22Rv1 (cell line): ENCODE measurements around the gene CSF3.

Experiments
- CTCF ChIP-seq: fragments of 450-650 bp; IDR thresholded peaks from 2 replicates; pipeline ENCODE4 v1.5.1; 2017; ENCODE audit warnings: mild to moderate bottlenecking
- ZFX ChIP-seq: fragments of 450-650 bp; IDR thresholded peaks from 2 replicates; pipeline ENCODE4 v1.6.1; 2017; ENCODE audit warnings: antibody characterized with exemption, borderline replicate concordance

- no peak for TF ChIP-seq CTCF
- no peak for TF ChIP-seq ZFX
These were observed 4.9 kb downstream of the CSF3 start for GRCh38 chr17:40020146-40020545.
